Tibial nerve (tissue), 4 donors: ENCODE results near the gene FOS. TPM values are rescaled to one million over a fixed set of nuclear protein-coding genes. Genes with fewer than 3 reads are reported as not detected.
A peak's percentile ranks its signal among the peaks of the same experiment; 100 is the strongest.

Experiments
- DNase-seq, 2 donors: peaks; one replicate each; pipeline ENCODE4 v3.0.0-alpha.2; 2019; ENCODE audit warnings: low spot score in 2 of 2
- H3K27ac ChIP-seq, 4 donors: fragments of 200-600 bp; sonication (generic) in 3 of 4; one replicate each; pipeline ENCODE4 v1.5.1; 2017 to 2019; ENCODE audit warnings: mild to moderate bottlenecking in 1 of 4
- H3K27me3 ChIP-seq, 2 donors: fragments of 200-600 bp; sonication (generic) in 1 of 2; one replicate each; pipeline versions ENCODE4 v1.5.1 to v1.6.0; 2017 to 2019
- H3K36me3 ChIP-seq, 3 donors: fragments of 200-600 bp; sonication (generic); one replicate each; pipeline ENCODE4 v1.5.1; 2018 to 2019
- H3K4me1 ChIP-seq, 4 donors: fragments of 200-600 bp; sonication (generic) in 3 of 4; one replicate each; pipeline ENCODE4 v1.5.1; 2017 to 2019
- H3K4me3 ChIP-seq, 4 donors: fragments of 200-600 bp; sonication (generic) in 3 of 4; one replicate each; pipeline ENCODE4 v1.5.1; 2017 to 2019; ENCODE audit warnings: mild to moderate bottlenecking in 1 of 4, moderate library complexity in 1 of 4
- H3K9me3 ChIP-seq, 4 donors: fragments of 200-600 bp; sonication (generic) in 3 of 4; one replicate each; pipeline ENCODE4 v1.5.1; 2017 to 2019
- EP300 ChIP-seq, 2 donors: sonication (generic); formaldehyde crosslinking; IDR thresholded peaks; one replicate each; pipeline ENCODE4 v1.6.1; 2017; ENCODE audit warnings: antibody characterized with exemption in 2 of 2, mild to moderate bottlenecking in 1 of 2
- POLR2A ChIP-seq, 2 donors: fragments of 450-650 bp; IDR thresholded peaks; one replicate each; pipeline ENCODE4 v1.6.1; 2017; ENCODE audit warnings: antibody characterized with exemption in 2 of 2, mild to moderate bottlenecking in 2 of 2, moderate library complexity in 2 of 2
- WGBS, 2 donors: methylation state at CpG; one replicate each; pipeline ENCODE4 v1.1.5; 2018; 5-methylcytosine and 5-hydroxymethylcytosine counted together
- total RNA-seq, 4 donors: library from RNA; depleted of rRNA; stranded (reverse); fragments of >200 nt; gene quantifications; one replicate each; pipeline ENCODE4 v1.1.0, GENCODE V29; 2016
- TF ChIP-seq, protein P1 (sequence below), 5 experiments: fragments of 200-600 bp in 3 of 5; fragments of 450-650 bp in 2 of 5; sonication (generic) in 3 of 5; IDR thresholded peaks; one replicate each; pipeline ENCODE4 v1.5.1; 2016 to 2019; ENCODE audit warnings: antibody characterized with exemption in 5 of 5, mild to moderate bottlenecking in 3 of 5, moderate library complexity in 2 of 5

The FOS gene
- total RNA-seq, 4 donors from 2014 or later, result 373 to 1,352 (median 619) TPM

- H3K4me3 ChIP-seq, result peak overlapping the region; percentile 40 to 67 (median 52)
- TF ChIP-seq POLR2A (IDR thresholded peaks at IDR 0.05) (peak; percentile 4 to 53), EP300 (IDR thresholded peaks at IDR 0.05) (peak in 1 of 2 donors; percentile 86)
- TF ChIP-seq, protein P1, sequence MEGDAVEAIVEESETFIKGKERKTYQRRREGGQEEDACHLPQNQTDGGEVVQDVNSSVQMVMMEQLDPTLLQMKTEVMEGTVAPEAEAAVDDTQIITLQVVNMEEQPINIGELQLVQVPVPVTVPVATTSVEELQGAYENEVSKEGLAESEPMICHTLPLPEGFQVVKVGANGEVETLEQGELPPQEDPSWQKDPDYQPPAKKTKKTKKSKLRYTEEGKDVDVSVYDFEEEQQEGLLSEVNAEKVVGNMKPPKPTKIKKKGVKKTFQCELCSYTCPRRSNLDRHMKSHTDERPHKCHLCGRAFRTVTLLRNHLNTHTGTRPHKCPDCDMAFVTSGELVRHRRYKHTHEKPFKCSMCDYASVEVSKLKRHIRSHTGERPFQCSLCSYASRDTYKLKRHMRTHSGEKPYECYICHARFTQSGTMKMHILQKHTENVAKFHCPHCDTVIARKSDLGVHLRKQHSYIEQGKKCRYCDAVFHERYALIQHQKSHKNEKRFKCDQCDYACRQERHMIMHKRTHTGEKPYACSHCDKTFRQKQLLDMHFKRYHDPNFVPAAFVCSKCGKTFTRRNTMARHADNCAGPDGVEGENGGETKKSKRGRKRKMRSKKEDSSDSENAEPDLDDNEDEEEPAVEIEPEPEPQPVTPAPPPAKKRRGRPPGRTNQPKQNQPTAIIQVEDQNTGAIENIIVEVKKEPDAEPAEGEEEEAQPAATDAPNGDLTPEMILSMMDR (IDR thresholded peaks at IDR 0.05), result peak; percentile 95 to 98 (median 98)
- DNase-seq, result peak; percentile 84 to 94
Observed at GRCh38 chr14:75295491-75296345, 17.1 kb downstream of the FOS start.

GRCh38 chr14:75297411-75298040 lies 18.9 kb downstream of the FOS start:
- no peak for DNase-seq
- no peak overlapping the region for H3K4me3 ChIP-seq
- 89 to 92% methylated on average over 10 of the region's 10 CpGs for WGBS, 2 donors
- H3K9me3 ChIP-seq, result no peaks in the 10 kb centered on the region
- H3K36me3 ChIP-seq, result no peaks in the 10 kb centered on the region
- H3K27ac ChIP-seq, result peak overlapping the region; percentile 94 to 97 (median 96)
- H3K4me1 ChIP-seq, result peaks cover 0 to 70% (median 28%) of the 10 kb centered on the region in 4 donors
- no peaks in the 10 kb centered on the region for H3K27me3 ChIP-seq
- TF ChIP-seq EP300 (IDR thresholded peaks at IDR 0.05) (peak in 1 of 2 donors; percentile 46), POLR2A (IDR thresholded peaks at IDR 0.05) (no peak)

More at GRCh38 chr14:75295491-75296345, 17.1 kb downstream of the FOS start:
- no peaks in the 10 kb centered on the region for H3K9me3 ChIP-seq
- H3K4me1 ChIP-seq, result peaks cover 0 to 59% (median 28%) of the 10 kb centered on the region in 4 donors
- peak overlapping the region; percentile 94 to 97 (median 96) for H3K27ac ChIP-seq
- H3K27me3 ChIP-seq, result no peaks in the 10 kb centered on the region
- 2 to 4% methylated on average over 19 of the region's 19 CpGs for WGBS, 2 donors
- no peaks in the 10 kb centered on the region for H3K36me3 ChIP-seq

- peak overlapping the region; percentile 53 to 97 (median 78) for H3K27ac ChIP-seq
- no peaks in the 10 kb centered on the region for H3K9me3 ChIP-seq
- peaks cover 0 to 73% (median 26%) of the 10 kb centered on the region in 4 donors for H3K4me1 ChIP-seq
- TF ChIP-seq, protein P1 (IDR thresholded peaks at IDR 0.05), result no peak
- TF ChIP-seq POLR2A (IDR thresholded peaks at IDR 0.05) (no peak), EP300 (IDR thresholded peaks at IDR 0.05) (no peak)
- H3K4me3 ChIP-seq, result no peak overlapping the region
- 61 to 69% methylated on average over 9 of the region's 9 CpGs for WGBS, 2 donors
- H3K36me3 ChIP-seq, result no peaks in the 10 kb centered on the region
- DNase-seq, result peak in 1 of 2 donors; percentile 58
- H3K27me3 ChIP-seq, result no peaks in the 10 kb centered on the region
Observed at GRCh38 chr14:75298187-75298965, 19.7 kb downstream of the FOS start.

DNA sequence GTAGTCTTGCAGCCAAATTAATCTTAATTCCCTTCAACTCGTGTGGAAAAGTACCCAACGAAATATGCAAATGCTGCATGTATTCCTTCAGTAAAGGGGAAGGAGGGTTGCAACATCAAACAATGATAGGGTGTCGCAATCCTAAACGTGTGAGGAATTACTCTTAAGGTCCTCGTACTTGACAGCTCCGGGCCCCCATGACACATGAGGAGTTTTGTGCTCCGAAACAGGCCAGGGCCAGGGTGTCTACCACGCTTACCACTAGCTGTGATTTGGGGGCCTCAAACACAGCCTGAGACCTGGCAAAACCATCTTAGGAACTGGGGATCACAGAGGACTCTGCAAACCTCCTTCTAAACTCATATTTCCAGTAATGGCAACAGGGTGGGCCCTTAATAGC lies 20.4 kb downstream of the FOS start:
- peaks cover 0 to 70% (median 21%) of the 10 kb centered on the region in 4 donors for H3K4me1 ChIP-seq
- H3K27me3 ChIP-seq, result no peaks in the 10 kb centered on the region
- TF ChIP-seq, protein P1 (IDR thresholded peaks at IDR 0.05), result no peak
- peak; percentile 44 to 77 for TF ChIP-seq EP300 (IDR thresholded peaks at IDR 0.05)
- peak overlapping the region; percentile 53 to 97 (median 78) for H3K27ac ChIP-seq
- no peak overlapping the region for H3K4me3 ChIP-seq
- 56 to 68% methylated on average over 8 of the region's 8 CpGs for WGBS, 2 donors
- H3K36me3 ChIP-seq, result no peaks in the 10 kb centered on the region
- H3K9me3 ChIP-seq, result no peaks in the 10 kb centered on the region
- DNase-seq, result peak; percentile 48 to 85

GRCh38 chr14:75299576-75299975 lies 20.9 kb downstream of the FOS start:
- no peaks in the 10 kb centered on the region for H3K9me3 ChIP-seq
- H3K4me3 ChIP-seq, result no peak overlapping the region
- H3K4me1 ChIP-seq, result peaks cover 0 to 70% (median 21%) of the 10 kb centered on the region in 4 donors
- H3K36me3 ChIP-seq, result no peaks in the 10 kb centered on the region
- H3K27ac ChIP-seq, result peak overlapping the region; percentile 53 to 97 (median 78)
- no peak for DNase-seq
- 9 to 12% methylated on average over 1 of the region's 1 CpG for WGBS, 2 donors
- TF ChIP-seq, protein P1 (IDR thresholded peaks at IDR 0.05), result no peak
- peak in 1 of 2 donors; percentile 50 for TF ChIP-seq EP300 (IDR thresholded peaks at IDR 0.05)
- H3K27me3 ChIP-seq, result no peaks in the 10 kb centered on the region
